GM18907 (cell line): ENCODE data around the gene HCN2.
"Not testable (repeated sequence)": the region's sequence is repeated elsewhere in the genome, so short reads cannot be mapped to it uniquely, and the experiment has no call there.

Experiments used
- ATAC-seq: cut with Tn5 transposase; IDR thresholded peaks from one replicate; pipeline ENCODE4 v1.9.1; 2021; ENCODE audit warnings: mild to moderate bottlenecking, moderate library complexity; ENCODE audit not compliant: unreplicated experiment

The HCN2 gene

GRCh38 chr19:617551-618246, 28.0 kb downstream of the HCN2 start:
- no peak for ATAC-seq

DNA sequence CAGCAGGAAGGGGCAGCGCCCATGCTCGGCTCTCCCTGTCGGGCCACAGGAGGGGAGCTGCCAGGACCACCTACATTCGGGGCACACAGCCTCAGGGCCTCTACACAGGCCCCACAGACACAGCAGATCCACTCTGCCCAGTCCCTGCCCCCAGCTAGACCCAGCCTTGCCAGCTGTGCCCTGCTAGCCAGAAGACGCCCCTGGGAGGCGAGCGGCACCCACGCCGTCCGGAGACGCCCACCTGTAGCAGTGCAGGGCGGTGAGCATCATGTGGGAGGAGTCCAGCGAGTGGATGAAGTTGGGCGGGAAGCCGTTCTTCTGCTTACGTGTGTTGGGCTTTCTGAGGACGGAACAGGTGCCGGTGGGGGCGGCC, 28.6 kb downstream of the HCN2 start:
- ATAC-seq = no peak

GRCh38 chr19:618674-619285, 29.1 kb downstream of the HCN2 start:
- ATAC-seq = no peak

- ATAC-seq = no peak
Measured at GRCh38 chr19:619286-620002, 29.8 kb downstream of the HCN2 start.

DNA sequence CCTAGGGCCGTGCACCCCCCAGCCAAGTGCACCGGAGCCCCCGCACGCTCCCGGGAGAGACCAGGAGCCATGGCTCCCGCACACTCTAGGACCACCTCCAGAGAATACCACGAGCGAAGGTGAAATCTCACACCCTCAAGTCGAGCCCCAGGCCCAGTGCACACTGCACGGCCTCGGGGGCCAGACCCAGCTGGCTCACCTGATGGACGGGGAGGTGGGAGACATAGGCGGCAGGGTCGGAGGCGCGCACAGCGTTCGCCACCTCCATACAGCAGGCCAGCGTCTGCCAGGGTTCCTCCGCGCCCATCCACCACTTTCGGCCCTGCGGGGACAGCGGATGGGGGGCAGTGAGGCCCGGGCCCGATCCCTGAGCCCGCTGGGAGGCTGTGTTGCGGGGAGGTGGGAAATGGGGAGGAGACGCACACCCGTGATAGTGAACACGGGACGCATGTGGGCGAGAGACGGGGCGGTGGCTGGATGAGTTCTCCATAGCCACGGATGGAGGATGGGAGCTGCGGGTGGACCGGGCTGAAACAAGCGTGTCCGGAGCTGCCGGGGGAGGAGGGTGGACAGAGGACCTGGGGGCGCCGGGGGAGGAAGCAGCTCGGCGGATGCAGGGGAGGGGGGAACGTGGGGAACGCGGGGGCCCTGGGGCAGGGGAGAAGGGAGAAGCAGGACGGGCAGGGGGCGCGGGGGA, 30.6 kb downstream of the HCN2 start:
- ATAC-seq = no peak

- ATAC-seq = not testable (repeated sequence)
Measured at GRCh38 chr19:621191-621590, 31.5 kb downstream of the HCN2 start.

GRCh38 chr19:621819-622218, 32.1 kb downstream of the HCN2 start:
- ATAC-seq = no peak

GRCh38 chr19:622666-623065, 33.0 kb downstream of the HCN2 start:
- no peak for ATAC-seq

GRCh38 chr19:623175-623916, 33.7 kb downstream of the HCN2 start:
- no peak for ATAC-seq

DNA sequence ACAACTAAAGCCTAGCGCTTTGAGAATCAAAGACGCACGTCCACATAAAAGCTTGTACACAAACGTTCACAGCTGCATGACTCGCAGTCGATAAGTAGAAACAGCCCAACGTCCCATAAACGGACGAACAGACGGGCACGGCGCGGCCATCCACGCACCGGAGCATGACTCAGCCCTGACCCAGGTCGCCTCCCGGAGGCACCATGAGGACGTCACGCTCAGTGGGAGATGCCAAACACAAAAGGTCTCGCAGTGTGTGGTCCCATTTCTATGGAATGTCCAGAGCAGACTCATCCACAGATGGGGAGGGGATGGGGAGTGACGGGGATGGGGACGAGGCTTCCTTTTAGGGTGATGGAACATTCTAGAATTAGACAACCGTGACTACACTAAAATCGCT, 34.3 kb downstream of the HCN2 start:
- no peak for ATAC-seq

GRCh38 chr19:624433-625109, 34.9 kb downstream of the HCN2 start:
- no peak for ATAC-seq

GRCh38 chr19:625257-625656, 35.6 kb downstream of the HCN2 start:
- ATAC-seq = no peak

GRCh38 chr19:626566-626965, 36.9 kb downstream of the HCN2 start:
- not testable (repeated sequence) for ATAC-seq

DNA sequence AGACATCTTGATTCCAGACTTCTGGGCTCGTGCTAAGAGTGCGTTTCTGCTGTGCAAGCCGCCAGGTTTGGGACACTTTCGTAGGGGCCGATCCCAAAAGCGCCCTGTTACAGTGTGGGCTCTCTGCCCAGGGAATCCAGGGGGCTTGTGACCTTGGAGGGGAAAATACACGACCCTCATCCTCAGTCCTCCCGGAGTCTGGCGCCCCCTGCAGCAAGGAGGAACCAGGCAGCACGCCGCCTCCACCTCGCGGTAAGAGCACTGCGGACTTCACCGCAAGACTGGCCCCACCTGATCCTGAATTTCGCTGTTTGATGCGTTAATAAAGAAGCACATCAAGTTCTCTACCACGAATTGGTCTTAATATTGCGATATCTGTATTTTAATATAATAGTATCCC, 38.5 kb downstream of the HCN2 start:
- no peak for ATAC-seq

DNA sequence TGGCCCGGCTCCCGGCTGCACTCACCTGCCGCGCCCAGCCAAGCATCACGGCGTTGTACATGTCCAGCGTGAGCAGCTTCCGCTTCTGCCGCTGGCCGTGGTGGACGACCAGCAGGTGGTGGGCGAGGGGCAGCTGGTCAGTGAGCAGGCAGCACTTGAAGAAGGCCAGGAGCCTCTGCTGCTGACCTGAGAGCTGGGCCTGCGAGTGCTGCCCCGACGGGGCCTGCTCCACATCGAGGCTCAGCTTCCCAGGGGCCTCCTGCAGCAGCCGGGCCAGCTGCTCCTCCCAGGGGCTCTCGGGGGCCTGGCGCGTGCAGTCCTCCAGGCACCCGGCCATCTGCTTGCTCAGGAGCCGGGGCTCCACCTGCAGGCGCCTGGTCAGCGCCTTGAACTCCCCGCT, 39.8 kb downstream of the HCN2 start:
- not testable (repeated sequence) for ATAC-seq

- no peak for ATAC-seq
Measured at GRCh38 chr19:629961-630714, 40.5 kb downstream of the HCN2 start.

GRCh38 chr19:632579-633067, 42.9 kb downstream of the HCN2 start:
- ATAC-seq = peak; percentile 14

DNA sequence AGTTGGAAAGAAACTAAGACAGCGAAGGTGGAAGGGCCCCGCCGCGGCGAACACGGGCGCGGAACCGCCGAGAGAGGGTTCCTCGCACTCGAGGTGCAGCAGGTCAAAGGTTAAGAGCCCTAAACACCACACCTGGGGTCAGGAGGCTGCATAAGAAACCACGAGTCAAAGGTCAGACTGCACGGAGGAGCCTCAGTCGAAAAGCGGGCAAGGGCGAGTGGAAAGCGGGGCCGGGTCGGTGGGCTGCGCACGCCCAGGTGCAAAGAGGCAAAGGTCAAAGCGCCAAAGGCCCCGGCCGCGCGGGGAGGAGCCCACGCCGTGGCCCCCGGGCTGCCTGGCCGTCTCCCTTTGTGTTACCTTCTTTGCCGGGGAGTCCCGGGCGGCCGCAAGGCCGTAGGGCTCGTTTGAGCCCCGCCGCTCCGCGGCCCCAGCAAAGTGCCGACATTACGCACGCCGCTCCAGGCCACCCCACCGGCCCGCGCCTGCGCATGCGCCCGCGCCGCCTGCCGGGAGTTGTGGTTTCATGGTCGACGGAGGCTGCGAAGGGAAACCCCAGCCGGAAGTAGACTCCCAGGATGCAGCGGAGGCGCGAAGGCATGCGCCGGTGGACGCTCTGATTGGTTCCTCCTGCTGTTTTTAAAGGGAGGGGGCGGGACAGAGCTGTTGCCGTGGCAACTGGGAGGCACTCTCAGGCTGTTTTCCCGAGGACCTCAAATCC, 43.5 kb downstream of the HCN2 start, which contains the start of gene POLRMT:
TSS of gene POLRMT (minus strand) at position 470 of the 718 bp plus-strand sequence. CDS start at position 445, 25 bp downstream.
- ATAC-seq = peak; percentile 74
